Measurements from ENCODE around the gene CENPVL2.
"Not testable (repeated sequence)": the region's sequence is repeated elsewhere in the genome, so short reads cannot be mapped to it uniquely, and the experiment has no call there.

The CENPVL2 gene

DNA sequence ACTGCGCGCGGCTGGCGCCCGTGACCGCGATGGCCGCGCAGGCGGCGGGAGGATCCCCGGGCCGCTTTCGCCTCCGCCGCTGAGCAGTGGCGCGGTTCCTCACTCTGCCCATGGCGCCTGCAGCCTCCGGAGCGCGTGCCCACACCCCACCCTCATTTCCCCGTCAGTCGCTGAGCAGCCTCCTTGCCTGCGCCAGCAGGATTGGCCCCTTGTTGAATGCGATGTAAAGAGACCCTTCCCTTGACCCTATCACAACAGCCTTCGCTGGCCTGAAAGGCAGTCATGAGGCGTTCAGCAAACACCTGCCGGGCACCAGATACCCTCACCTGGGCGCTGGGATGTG is at the start of gene CENPVL2:
Gene CENPVL2, minus strand, starts transcription at position 112 of the 343 bp plus-strand sequence. Its CDS starts 0 bp downstream, at position 112.
- not testable (repeated sequence) for H3K27me3 ChIP-seq; H3K9me3 ChIP-seq; H3K36me3 ChIP-seq; H3K27ac ChIP-seq; H3K4me3 ChIP-seq (ENCODE audit: low read depth in 1 of 2, low read length in 1 of 2); H3K4me1 ChIP-seq (ENCODE audit: control insufficient read depth in 1 of 2, insufficient read depth in 1 of 2, low read depth in 1 of 2, low read length in 1 of 2)

- Histone ChIP-seq H3K36me3 (no peaks in the 10 kb centered on the region), H3K27ac (no peak overlapping the region), H3K4me3 (ENCODE audit: low read depth in 1 of 2, low read length in 1 of 2) (no peak overlapping the region), H3K27me3 (no peaks in the 10 kb centered on the region), H3K4me1 (ENCODE audit: control insufficient read depth in 1 of 2, insufficient read depth in 1 of 2, low read depth in 1 of 2, low read length in 1 of 2) (no peaks in the 10 kb centered on the region), H3K9me3 (no peaks in the 10 kb centered on the region)
- TF ChIP-seq, protein P1, sequence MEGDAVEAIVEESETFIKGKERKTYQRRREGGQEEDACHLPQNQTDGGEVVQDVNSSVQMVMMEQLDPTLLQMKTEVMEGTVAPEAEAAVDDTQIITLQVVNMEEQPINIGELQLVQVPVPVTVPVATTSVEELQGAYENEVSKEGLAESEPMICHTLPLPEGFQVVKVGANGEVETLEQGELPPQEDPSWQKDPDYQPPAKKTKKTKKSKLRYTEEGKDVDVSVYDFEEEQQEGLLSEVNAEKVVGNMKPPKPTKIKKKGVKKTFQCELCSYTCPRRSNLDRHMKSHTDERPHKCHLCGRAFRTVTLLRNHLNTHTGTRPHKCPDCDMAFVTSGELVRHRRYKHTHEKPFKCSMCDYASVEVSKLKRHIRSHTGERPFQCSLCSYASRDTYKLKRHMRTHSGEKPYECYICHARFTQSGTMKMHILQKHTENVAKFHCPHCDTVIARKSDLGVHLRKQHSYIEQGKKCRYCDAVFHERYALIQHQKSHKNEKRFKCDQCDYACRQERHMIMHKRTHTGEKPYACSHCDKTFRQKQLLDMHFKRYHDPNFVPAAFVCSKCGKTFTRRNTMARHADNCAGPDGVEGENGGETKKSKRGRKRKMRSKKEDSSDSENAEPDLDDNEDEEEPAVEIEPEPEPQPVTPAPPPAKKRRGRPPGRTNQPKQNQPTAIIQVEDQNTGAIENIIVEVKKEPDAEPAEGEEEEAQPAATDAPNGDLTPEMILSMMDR (IDR thresholded peaks at IDR 0.05): no peak
These were observed 45.6 kb upstream of the CENPVL2 start for GRCh38 chrX:51728202-51728601.

DNA sequence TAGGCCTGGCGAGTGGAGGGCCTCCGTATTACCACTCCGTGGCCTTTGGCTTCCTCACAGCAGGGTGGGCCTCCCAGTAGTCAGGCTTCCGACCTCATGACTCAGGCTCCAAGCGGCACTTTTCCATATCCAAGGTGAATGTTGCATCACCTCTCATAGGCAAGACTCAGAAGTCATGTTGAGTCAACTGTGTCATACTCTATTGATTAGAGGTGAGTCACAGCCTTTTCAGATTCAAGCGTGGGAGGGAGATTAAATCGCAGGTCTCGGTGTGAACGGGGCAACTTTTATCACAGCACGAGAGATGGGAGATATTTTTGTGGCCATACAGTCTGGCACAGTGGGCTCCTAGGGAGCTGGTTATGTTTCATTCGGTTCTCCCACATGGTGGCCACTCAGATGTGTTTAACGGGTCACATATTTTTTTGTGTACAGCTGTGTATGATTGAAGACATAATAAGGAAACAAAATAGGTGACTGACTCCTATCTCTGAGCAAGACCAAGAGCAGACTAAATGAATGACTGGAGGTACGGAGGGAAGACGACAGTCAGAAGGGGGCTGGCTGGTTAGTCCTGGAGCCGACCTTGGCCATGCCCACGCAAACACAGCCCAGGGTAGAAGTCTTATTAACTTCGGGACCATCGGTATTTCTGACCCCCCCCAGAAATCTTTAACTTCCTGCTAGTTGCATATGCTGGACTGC is 30.5 kb upstream of the CENPVL2 start:
- not testable (repeated sequence) for H3K27ac ChIP-seq; H3K4me1 ChIP-seq (ENCODE audit: control insufficient read depth in 1 of 2, insufficient read depth in 1 of 2, low read depth in 1 of 2, low read length in 1 of 2); H3K4me3 ChIP-seq (ENCODE audit: low read depth in 1 of 2, low read length in 1 of 2); H3K27me3 ChIP-seq; H3K9me3 ChIP-seq; H3K36me3 ChIP-seq

- not testable (repeated sequence) for H3K27me3 ChIP-seq; H3K36me3 ChIP-seq; H3K4me3 ChIP-seq (ENCODE audit: low read depth in 1 of 2, low read length in 1 of 2); H3K9me3 ChIP-seq; H3K27ac ChIP-seq; H3K4me1 ChIP-seq (ENCODE audit: control insufficient read depth in 1 of 2, insufficient read depth in 1 of 2, low read depth in 1 of 2, low read length in 1 of 2)
These were observed 27.9 kb upstream of the CENPVL2 start, which contains the start of gene CENPVL1 for GRCh38 chrX:51710277-51711164. Gene CENPVL1, plus strand, starts transcription at chrX:51710512. Its CDS starts 0 bp downstream, at chrX:51710512.

GRCh38 chrX:51697397-51697796 is 14.8 kb upstream of the CENPVL2 start:
- Histone ChIP-seq H3K9me3 (no peaks in the 10 kb centered on the region), H3K36me3 (no peaks in the 10 kb centered on the region), H3K27ac (no peak overlapping the region), H3K4me3 (ENCODE audit: low read depth in 1 of 2, low read length in 1 of 2) (no peak overlapping the region), H3K27me3 (no peaks in the 10 kb centered on the region), H3K4me1 (ENCODE audit: control insufficient read depth in 1 of 2, insufficient read depth in 1 of 2, low read depth in 1 of 2, low read length in 1 of 2) (no peaks in the 10 kb centered on the region)
- TF ChIP-seq, protein P1 (IDR thresholded peaks at IDR 0.05): no peak

DNA sequence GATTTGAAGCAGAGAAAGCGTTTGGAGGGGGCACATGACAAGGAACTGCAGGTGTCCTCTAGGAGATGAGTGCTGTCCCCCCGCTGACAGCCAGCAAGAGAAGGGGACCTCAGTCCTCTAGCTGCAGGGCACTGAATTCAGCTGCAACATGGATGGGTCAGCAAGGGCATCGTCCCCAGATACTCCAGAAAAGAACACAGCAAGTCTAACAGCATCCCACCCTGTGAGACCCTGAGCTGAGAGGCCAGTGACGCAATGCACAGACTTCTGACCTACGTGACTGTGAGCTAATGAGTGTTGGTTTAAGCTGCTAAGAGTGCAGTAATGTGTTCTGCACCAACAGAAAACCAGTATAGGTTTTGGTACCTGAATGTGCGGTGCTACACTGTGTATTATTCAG is 11.6 kb upstream of the CENPVL2 start:
- Histone ChIP-seq H3K27ac (no peak overlapping the region), H3K4me3 (ENCODE audit: low read depth in 1 of 2, low read length in 1 of 2) (no peak overlapping the region), H3K36me3 (no peaks in the 10 kb centered on the region), H3K27me3 (no peaks in the 10 kb centered on the region), H3K9me3 (no peaks in the 10 kb centered on the region), H3K4me1 (ENCODE audit: control insufficient read depth in 1 of 2, insufficient read depth in 1 of 2, low read depth in 1 of 2, low read length in 1 of 2) (no peaks in the 10 kb centered on the region)
- TF ChIP-seq, protein P1 (IDR thresholded peaks at IDR 0.05): no peak

DNA sequence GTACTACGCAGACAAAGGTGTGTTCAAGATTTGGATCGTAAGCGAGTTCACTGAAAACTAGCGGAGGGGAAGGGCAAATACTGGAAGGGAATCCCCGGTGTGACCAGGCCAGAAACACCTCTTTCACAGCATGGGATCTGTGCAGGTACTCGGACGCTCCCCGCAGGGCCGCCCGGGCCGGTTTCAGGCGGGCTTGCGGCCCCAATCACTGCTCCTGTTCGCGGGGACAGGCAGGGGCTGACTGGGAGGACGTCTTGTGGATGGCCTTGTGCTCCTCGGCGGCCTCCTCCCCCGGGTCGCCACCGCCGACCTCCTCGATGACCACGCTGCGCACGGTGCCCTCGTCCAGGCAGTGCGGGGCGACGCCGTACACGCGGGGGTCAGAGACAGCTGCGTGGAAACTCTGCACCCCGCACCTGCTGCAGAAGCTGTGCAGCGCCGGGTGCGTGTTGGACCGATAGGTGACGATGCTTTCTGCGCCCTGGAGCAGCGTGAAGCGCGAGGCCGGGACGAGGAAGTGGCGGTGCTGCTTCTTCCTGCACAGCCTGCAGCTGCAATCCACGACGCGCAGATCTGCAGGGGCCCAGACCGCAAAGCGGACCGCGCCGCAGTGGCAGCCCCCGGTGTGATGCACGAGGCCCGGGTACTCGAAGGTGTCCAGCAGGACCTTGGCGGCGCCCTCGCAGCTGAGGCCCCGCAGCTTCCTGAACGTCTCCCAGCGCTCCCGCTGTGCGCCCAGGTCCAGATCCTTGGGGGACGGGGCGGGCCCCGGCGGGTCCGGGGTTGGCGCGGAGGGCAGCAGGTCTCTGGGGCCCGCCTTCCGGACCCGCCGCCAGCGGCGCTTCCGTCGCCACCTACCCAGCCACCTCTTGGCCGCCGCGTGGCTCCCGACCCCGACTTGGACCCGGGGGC is 567 bp downstream of the CENPVL2 start:
- not testable (repeated sequence) for H3K4me1 ChIP-seq (ENCODE audit: control insufficient read depth in 1 of 2, insufficient read depth in 1 of 2, low read depth in 1 of 2, low read length in 1 of 2)

DNA sequence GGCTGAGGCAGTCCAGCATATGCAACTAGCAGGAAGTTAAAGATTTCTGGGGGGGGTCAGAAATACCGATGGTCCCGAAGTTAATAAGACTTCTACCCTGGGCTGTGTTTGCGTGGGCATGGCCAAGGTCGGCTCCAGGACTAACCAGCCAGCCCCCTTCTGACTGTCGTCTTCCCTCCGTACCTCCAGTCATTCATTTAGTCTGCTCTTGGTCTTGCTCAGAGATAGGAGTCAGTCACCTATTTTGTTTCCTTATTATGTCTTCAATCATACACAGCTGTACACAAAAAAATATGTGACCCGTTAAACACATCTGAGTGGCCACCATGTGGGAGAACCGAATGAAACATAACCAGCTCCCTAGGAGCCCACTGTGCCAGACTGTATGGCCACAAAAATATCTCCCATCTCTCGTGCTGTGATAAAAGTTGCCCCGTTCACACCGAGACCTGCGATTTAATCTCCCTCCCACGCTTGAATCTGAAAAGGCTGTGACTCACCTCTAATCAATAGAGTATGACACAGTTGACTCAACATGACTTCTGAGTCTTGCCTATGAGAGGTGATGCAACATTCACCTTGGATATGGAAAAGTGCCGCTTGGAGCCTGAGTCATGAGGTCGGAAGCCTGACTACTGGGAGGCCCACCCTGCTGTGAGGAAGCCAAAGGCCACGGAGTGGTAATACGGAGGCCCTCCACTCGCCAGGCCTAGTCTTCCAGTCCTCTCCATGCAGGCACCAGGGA is 2.8 kb downstream of the CENPVL2 start:
- H3K4me1 ChIP-seq (ENCODE audit: control insufficient read depth in 1 of 2, insufficient read depth in 1 of 2, low read depth in 1 of 2, low read length in 1 of 2); H3K4me3 ChIP-seq (ENCODE audit: low read depth in 1 of 2, low read length in 1 of 2); H3K36me3 ChIP-seq; H3K9me3 ChIP-seq; H3K27ac ChIP-seq; H3K27me3 ChIP-seq: not testable (repeated sequence)

More for the DNA sequence above, 567 bp downstream of the CENPVL2 start:
- not testable (repeated sequence) for H3K27me3 ChIP-seq; H3K4me3 ChIP-seq (ENCODE audit: low read depth in 1 of 2, low read length in 1 of 2); H3K9me3 ChIP-seq; H3K36me3 ChIP-seq; H3K27ac ChIP-seq

Data from neutrophil (primary cell).